Endometrial microvascular endothelial cells (primary cell): ENCODE measurements around the gene JAM2. TPM values are rescaled to one million over a fixed set of nuclear protein-coding genes. Genes with fewer than 3 reads are reported as not detected.

Source experiments
- in situ Hi-C: cut with HindIII; loops from 2 replicates; pipeline ENCODE4 v1.10.0; 2017; ENCODE audit warnings: low sequenced_read_pairs, low pct_unique_long_range_greater_than_20kb; ENCODE audit errors: inconsistent ontology term
- total RNA-seq: library from RNA; depleted of rRNA; stranded (reverse); fragments of >200 nt; gene quantifications from one replicate; pipeline ENCODE4 v1.2.3, GENCODE V29; 2015; ENCODE audit errors: inconsistent ontology term

The JAM2 gene
- total RNA-seq, 1 donor from 2014 or later = 3.1 TPM

DNA sequence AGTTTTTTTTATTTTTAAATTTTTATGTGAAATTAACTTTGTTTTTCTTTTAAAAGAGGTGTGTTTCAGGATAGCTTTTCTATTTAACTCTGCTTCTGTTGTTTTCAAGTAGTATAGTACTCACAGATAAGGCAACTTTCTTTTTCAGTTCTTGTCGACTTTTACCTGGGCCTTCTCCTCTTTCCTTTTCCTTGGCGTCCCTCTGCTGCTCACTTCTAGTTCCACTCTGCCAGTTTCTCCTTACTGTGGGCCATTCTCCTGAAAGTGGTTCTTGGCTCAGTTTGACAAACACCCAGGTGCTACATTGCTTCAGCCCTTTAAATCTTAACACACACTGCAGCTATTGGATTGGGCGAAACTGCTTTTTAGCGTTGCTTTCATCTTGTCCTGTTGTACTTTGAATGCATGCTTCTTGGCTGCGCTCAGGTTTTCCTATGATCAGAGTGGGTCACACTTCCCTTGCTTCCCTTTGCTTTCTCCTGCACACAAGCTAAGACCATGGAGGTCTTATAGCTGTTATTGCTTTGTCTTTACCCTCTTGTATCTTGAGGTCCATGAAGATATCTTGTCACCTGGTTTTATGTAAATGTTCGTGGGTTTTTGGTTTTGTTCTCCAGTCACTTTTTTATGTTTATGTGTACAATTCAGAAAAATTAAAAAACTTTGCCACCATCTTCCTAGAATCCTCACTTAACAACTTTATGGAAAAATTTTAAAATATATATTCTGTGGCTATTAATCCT lies 117.3 kb downstream of the JAM2 start:
- in situ Hi-C loops = no loop called here

DNA sequence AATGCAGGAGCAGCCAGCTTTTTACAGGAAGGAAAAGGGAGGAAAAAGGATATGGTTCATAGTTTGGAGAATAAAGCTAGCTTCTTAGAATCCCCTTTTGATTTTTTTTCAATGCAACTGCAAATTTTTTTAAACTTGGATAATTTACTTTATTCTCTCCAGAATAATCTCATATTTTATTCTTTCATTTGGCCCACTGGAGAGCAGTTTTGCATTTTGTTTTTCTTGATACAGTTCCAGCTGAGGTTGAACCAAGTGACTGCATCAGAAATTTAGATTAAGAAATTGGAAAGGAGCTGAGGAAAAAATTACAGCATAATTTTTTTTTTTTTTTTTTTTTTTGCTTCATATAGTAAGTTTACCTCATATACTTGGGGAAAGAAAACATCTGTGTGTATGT lies 118.5 kb downstream of the JAM2 start:
- in situ Hi-C loops = no loop called here

DNA sequence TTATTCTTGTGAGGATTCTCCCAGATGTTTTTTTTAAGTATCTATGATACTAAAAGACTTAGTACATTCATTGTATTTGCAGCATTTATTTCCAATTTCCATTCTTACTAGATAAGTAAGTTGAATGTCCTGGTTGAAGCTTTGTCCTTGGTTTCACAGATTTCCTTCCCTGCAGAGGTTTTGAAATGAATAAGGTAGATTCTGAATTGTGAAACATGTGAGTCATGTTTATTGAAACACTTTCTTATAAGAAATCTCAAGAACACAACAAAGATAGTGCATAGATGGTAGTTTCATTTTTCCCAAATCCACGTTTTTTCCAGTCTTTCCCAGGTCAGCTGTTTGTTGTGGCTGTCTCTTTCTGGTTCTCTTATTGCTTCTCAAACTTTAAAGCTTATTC lies 120.5 kb downstream of the JAM2 start:
- in situ Hi-C loops = no loop called here

DNA sequence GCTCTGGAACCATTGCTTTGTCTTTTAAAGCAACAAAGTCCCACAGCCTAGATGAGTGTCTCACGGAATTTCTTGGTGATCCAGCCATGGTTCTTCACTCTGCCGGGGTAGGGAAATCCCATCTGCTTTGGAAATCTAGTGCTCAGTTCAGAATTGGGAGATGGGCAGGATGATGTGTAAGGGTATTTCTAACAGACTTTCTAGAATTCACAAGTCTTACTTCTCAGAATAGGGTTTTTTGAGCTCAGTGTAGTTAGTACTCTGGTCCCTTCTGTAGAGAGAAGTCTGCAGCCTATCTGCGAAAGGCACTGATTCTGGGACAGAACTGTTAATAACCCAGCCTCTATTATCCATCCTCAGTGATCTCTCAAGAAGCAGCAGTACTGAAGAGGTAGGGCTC lies 121.0 kb downstream of the JAM2 start:
- in situ Hi-C loops = no loop called here

DNA sequence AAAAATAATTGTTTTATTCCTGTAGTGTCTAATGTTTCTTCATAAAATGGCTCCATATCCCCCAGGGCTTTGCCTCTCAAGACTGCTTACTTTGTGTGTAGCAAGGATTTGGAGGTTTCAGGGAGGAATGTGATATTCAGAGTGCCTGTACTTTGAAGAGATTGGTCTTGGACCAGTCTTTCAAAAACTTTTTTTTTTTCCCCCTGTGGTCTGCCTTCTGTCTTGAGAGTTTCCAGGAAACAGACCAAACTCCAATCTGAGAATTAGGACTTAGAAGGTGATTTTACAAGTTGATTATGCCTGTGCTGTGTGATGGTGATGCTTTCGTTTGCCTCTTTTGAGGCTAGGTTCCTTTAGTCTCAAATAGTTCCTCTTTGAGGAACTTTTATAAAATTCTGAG lies 121.6 kb downstream of the JAM2 start:
- in situ Hi-C loops = no loop called here

DNA sequence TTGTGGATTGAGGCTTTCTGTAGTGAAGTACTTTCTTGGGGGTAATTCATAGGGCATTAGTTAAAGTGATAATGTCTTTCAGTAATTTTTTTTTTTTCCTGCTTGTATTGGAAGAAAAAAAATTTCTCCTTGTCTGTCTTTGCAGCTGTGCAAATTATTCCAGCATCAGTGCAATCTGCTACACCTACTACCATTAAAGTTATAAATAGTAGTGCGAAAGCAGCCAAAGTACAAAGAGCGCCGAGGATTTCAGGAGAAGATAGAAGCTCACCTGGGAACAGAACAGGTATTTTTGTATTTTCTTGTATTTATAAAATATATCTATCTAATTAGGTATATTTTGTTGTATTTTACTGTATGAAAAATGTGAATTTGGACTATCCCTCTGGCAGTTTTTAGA lies 125.0 kb downstream of the JAM2 start:
- in situ Hi-C loops = no loop called here

Other genes with a start within 250 kb of the JAM2 start
- gene MRPL39, start 31.8 kb upstream of the JAM2 start, total RNA-seq = 38.2 TPM
- gene ATP5PF, start 95.6 kb downstream of the JAM2 start, total RNA-seq = 170 TPM
- gene GABPA, start 95.7 kb downstream of the JAM2 start, total RNA-seq = 24.7 TPM